HG02798 (cell line): ENCODE data around the gene MAP3K7CL.

Experiments
- ATAC-seq: cut with Tn5 transposase; IDR thresholded peaks from one replicate; pipeline ENCODE4 v1.9.1; 2021; ENCODE audit warnings: mild to moderate bottlenecking; ENCODE audit not compliant: unreplicated experiment, poor library complexity

The MAP3K7CL gene

DNA sequence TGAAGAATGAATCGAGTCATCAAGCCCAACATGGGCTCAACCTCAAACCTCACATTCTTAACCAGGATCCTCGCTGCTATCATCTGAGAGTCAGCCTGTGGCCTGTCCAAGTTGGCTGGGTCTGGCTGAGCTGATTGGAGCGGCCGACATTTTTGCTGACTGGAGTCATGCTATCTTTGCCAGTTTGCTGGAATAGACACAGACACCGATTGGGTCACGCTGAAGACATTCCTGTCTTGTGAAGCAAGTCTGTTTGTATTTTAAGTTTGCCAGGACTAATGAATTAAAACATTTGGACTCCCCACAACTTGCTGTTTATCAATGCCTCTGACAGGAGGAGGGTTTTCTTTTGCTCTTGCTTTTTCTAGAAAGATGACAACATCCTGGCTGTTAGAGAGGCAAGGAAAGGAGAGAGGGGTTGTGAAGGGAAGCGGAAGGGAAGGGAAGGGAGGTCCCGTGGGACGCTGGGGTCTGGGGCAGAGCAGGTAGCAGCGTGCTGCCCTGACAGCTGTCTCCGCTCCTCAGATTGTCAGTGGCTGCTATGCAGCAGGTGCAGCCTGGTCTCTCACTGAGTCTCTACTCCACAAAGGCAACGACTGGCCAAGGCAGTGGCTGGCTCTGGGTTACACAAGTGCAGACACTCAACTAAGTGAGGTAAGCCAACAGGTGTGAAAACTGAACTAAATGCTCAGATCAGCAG is at the start of gene MAP3K7CL:
TSS of gene MAP3K7CL (plus strand) at position 375 of the 700 bp plus-strand sequence. CDS start 2,701 bp downstream, outside the sequence.
- no peak for ATAC-seq

- no peak for ATAC-seq
Observed at GRCh38 chr21:29082046-29082815, 48.2 kb upstream of the MAP3K7CL start.

DNA sequence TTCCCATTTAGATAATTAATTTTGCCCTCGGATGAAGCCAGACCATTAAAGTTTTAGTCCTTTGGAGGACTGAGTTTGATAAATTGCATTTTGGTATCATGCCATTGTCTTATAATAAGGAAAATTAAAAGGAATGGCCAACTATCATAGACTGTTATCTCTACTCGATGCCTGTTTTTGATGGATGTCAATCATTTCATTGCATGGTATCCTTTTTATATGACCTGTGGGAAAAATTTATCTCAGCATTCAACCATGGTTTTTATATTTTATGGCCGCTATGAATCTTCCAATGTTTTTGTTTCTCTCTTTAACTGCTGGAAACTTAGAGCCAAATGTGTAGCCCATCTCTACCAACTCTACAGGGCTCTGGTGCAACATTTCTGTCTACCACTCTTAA is 47.1 kb upstream of the MAP3K7CL start:
- no peak for ATAC-seq

DNA sequence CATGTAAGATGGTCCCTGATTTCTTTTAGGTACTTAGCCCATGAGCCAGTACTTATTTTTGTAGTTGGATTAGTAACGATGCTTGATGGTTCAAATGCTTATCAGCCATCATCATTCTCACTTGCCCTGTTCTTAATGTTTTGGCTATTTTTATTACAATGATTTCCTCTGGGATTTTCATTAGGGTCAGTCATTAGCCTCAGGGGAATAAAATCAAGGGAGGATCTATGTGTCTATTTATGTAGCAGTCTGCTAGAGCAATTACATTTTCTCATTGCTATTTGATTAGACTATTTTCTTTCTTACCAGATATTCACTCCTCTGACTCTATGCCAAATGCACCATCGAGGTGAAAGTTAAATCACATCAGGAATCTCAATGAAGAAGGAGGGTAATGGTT is 46.1 kb upstream of the MAP3K7CL start:
- no peak for ATAC-seq

DNA sequence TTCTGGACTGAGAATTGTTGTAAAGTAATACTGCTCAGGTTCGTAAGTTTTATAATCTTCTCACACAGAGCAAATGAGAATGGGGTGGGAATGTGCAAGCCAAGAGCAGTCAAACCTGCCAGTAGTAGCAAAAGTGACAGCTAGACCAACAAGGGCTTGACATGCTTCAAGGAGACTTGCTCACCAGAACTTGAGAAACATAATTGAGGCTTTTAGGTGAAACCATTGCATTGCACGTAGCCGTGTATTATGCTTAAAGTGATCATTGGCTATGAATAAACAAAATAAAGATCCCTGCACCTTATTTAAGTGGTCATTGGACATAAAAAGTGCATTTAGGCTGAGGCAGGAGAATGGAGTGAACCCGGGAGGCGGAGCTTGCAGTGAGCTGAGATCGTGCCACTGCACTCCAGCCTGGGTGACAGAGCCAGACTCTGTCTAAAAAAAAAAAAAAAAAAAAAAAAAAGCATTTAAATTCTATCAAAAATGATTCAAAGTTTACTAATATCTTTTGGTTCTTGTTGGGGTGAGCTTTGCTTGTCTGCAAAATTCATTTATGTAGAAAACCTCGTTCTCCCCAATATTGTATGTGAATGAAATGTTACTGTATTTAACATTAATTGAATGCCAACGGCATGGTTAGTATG is 45.2 kb upstream of the MAP3K7CL start:
- ATAC-seq: no peak

DNA sequence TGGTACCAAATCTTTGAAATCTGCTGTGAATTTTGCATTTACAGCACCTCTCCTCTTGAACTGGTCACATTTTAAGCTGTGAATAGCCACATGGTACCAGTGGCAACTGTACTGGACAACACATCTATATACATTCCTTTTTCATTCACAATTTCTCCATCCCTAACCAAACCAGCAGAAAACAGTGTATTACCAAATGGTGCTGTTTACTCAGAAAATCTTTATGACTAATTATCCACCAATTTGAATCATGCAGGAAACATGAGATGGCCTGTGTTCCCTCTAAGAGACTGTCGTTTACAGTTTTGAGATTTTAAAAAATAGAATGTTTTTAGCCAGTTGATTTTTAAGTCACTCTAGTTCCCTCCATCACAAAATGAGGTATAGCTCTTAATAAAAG is 39.4 kb upstream of the MAP3K7CL start:
- ATAC-seq: no peak

- no peak for ATAC-seq
Observed at GRCh38 chr21:29092102-29092959, 38.1 kb upstream of the MAP3K7CL start.

DNA sequence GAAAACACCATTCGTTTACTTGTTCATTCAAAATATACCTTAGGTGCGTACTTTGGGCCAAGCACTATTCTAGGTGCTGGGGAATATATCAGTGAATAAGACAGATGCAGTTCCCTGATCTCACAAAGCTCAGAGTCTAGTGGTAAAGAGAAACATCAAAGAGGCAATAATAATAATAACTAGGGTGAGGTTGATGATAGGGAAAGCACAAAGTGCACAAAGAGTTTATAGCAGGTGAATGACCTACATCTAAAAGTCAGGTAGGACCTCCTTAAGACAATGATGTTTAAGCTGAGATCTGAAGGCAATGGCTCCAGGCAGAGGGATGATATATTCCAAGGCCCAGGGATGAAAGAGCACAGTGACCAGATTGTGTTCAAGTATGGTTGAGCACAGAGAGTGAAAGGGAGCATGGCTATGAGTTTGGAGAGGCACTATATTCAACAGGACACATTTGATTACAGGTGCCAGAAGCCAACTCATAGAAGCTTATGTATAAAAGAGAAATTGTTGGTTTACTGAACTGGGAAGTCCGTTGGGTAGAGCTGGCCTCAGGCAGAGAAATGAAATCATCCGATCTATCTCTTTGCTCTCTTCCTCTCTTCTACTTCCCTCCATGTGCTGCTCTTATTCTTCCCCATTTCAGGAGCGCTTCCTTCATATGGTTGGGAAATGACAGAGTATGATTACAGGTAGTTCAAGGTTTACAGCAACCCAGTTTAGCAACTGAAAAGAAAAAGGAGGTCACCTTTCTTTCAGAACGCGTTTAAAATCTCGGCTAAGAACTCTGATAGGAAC is 34.0 kb upstream of the MAP3K7CL start:
- no peak for ATAC-seq

GRCh38 chr21:29098156-29098555 is 32.3 kb upstream of the MAP3K7CL start:
- no peak for ATAC-seq

DNA sequence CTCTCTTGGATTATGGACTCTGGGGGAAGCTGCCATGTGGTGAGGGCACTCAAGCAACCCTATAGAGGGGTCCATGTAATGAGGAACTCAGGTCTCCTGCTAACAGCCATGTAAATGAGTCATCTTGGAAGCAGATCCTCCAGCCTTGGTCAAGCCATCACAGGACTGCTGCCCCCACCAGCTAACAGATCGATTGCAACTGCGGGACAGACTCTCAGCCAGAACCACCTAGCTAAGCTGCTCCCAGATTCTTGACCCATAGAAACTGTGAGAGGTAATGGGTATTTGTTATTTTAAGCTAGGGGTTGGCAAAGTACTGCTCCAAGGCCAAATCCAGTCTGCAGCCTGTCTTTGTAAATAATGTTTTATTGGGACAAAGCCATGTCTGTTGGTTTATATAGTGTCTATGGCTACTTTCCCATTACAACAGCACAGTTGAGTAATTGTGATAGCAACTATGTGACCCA is 27.6 kb upstream of the MAP3K7CL start:
- no peak for ATAC-seq

GRCh38 chr21:29104239-29104708 is 26.2 kb upstream of the MAP3K7CL start:
- ATAC-seq: peak; percentile 71

DNA sequence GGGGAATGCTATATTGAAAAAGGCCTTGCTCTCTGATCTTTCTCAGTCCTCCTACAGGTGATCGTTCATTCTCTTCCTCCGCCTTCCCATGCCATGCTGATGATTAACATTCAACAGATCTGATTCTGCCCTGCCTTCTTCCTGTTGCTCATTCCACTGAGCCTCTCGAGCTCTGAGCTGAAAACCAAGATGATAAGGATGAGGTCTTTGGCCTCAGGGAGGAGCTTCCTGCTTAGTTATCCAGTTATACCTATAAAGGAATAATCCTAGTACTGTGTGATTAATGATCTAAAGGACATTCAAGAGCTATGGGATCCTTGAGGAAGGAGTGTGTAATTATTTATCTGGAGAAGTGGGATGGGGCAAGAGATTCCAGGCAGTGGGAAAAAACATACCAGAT is 25.2 kb upstream of the MAP3K7CL start:
- no peak for ATAC-seq

DNA sequence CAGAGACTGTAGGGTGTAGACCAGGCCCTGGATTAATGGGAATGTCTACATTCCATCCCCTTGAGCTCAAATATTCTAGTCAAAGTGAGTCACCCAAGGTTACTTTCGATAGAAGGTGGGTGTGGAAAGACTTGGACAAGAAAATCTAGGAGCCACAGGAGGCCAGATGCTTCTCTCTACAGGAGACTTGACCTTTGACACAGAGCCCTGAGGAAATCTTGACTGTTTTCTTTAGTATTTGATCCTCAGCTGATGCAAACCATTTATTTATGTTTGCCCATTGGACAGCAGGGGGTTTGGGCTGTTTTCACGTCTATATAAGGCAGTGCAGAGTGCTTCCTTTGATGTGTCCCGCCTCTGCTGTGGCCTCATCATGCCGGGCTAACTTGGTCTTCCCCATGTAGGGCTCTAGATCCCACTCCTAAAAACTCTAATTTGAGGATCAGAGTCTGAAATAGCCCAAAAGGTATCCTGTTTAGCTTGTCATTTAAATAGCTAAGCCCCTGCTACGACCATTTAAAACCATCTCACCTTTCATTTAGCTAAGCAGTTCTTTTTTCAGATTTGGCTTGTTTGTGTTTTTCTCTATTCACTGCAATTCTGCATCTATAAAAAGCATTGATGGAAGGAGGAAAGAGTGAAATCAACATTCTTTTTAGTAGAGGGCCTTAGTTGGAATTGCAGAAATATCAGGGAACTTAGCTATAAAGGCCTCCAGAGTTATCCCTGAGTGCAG is 15.5 kb upstream of the MAP3K7CL start:
- ATAC-seq: no peak

DNA sequence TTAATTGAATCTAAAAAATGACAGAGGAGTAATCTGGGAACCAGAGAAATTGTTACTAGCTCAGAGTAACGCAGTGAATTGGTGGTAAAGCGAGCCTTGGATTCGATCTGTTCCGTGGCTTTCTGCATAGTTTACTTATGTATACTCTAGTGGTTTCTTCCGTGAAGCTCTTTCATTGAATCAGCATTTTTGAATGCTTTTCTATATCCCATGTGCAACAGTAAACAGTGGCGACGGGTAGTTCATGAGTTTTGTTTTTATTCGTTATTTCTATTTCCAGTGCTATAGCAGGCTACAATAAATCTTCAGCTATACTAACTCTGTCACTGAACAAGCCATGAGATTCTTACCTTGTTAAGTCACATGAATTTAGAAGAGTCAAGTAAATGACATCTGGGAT is 14.5 kb upstream of the MAP3K7CL start:
- no peak for ATAC-seq

GRCh38 chr21:29117372-29117955 is 13.0 kb upstream of the MAP3K7CL start:
- peak; percentile 49 for ATAC-seq

- ATAC-seq: peak; percentile 74
Observed at GRCh38 chr21:29121759-29122158, 8.7 kb upstream of the MAP3K7CL start.

- ATAC-seq: no peak
Observed at GRCh38 chr21:29124645-29125044, 5.8 kb upstream of the MAP3K7CL start.

GRCh38 chr21:29125191-29125590 is 5.3 kb upstream of the MAP3K7CL start:
- peak; percentile 91 for ATAC-seq
